ENCODE results near the gene ASRGL1.

The ASRGL1 gene

DNA sequence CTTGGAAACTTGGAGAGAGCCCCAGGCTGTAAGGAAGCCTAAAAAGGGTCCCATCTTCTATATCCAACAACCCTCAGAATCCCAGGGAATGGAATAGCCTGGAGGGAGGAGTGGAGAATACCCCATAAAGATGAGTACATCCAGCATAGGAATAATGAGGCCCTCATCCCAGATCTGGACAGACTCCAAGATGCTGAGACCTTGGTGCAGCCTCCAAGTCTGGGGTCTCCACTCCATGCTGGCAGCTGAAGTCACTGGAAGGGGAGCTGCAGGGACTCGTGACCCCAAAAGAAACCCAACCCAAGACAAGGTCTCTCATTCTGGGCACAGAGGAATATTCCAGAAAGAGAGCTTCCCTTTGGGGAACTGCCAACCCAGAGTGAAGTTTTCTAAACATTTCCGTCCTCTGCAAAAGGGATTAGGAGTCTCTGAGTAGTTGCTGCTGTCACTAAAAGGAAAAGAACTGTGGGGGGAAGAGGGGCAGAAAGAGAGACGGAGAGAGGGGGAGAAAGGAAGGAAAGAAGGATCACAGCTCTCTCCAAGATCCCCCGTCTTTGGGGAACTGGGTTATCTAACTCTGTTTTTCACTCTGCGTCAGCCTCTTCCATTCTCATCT lies 82.2 kb downstream of the ASRGL1 start:
- DNase-seq: no peak

- DNase-seq: no peak
These were observed 82.7 kb downstream of the ASRGL1 start for GRCh38 chr11:62419943-62420342.

DNA sequence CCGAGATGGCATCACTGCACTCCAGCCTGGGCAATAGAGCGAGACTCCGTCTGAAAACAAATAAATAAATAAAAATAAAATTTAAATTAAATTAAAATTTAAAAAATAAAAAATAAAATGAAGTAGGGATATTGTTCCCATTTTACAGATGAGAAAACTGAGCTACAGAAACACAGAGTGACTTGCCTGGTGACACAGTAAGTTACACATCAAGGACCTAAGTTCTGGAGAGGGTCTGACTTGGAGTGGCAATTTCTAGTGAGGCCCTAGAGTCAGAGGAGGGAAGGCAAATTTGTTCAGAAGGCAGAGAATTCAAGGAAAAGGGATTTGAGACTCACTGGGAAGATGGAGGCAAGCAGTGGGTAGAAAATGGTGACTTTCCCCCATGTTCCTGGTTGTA lies 83.6 kb downstream of the ASRGL1 start:
- no peak for DNase-seq

DNA sequence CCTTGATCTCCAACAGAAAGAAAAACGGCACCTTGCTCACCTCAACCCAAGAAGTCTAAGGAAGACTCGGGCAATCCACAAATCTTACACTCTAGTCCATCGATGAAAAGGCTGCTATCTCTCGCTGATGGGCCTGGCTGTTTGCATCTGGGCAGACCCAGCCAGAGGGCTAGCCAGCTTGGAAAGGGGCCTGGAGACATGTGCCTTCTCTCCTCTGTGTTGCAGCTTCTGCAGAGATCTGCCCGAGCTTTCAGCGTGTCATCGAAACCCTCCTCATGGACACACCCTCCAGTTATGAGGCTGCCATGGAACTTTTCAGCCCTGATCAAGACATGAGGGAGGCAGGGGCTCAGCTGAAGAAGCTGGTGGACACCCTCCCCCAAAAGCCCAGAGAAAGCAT lies 84.7 kb downstream of the ASRGL1 start:
- no peak for DNase-seq

GRCh38 chr11:62423012-62423411 lies 85.8 kb downstream of the ASRGL1 start:
- no peak for DNase-seq

DNA sequence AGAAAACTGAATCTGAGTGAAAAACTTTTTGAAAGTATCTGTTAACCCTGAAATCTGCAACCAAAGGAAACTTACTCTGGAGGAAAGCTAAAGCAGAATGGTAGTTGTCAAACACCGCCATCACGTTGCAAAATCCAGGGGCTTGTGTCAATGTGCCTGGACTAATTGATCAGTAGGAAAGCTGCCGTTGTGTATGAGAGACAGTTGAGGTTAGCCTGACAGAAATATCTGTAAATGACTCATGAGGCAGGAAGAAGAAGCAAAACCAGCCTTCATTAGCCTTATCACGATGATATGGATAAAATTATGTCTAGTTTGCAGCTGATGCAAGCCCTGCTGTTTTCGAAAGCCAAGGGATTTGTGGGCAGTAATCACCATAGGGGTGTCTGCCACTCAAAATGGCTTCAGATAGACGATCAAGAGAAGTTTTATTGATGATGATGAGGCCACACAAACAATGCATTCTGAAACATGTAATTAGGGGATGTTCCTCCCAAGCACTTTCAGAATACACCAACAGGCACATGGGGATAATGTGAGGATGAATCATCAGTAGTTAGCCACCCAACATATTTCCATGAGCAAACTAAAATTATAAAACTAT lies 90.5 kb downstream of the ASRGL1 start:
- no peak for DNase-seq

- peak; percentile 94 for DNase-seq
These were observed 91.8 kb downstream of the ASRGL1 start for GRCh38 chr11:62428871-62429560.

GRCh38 chr11:62430425-62430824 lies 93.2 kb downstream of the ASRGL1 start:
- DNase-seq: no peak

GRCh38 chr11:62431171-62431901 lies 94.1 kb downstream of the ASRGL1 start:
- DNase-seq: no peak

- no peak for DNase-seq
These were observed 95.4 kb downstream of the ASRGL1 start for GRCh38 chr11:62432695-62433094.

DNA sequence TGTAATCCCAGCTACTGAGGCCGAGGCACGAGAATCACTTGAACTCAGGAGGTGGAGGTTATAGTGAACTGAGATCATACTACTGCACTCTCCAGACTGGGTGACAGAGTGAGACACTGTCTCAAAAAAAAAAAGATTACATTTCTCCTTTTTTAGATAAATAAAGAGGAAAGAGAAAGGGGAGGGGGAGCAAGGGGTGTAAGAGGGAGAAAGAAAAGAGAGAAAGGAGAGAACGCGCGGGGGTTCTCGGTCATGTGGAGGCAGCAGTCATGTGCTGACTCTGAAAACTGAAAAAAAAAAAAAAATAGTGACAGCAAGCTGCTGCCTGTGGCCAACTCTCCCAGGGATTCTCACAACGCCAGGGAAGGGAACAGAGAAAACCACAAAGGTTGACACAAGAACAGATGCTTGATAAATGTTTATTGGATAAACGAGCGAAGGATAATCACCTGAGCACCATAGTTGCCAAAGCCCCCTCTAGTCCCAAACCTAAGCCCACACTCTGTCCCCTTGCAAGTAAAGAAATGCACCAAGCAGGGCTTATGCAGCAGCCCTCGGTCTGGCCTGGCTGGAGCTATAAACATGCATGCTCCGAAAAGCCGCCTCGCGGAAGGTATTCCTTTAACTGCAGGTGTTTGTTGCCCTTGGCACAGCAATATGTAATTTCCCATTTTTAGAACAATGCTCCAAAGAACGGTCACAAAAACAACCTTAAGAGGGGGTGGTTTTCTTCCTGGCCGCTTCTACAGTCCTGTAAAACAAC lies 96.1 kb downstream of the ASRGL1 start:
- no peak for DNase-seq

DNA sequence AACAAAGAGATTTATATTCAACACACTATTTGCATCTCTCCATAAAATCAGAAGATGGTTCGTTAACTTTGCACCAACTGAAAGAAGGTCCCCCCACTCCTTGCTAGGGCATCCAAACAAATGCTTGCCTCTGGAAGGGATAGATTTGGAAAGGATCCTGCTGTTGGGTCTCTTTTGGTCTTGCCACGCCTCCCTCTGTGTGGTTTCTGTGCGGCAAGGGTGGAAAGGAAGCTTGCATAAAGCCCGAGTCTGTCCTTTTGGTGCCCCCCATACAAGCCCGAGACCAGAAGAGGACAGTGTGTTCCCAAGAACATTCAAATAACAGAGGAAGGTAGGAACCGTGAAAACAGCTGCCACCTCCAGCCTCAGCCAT lies 96.6 kb downstream of the ASRGL1 start:
- no peak for DNase-seq

DNA sequence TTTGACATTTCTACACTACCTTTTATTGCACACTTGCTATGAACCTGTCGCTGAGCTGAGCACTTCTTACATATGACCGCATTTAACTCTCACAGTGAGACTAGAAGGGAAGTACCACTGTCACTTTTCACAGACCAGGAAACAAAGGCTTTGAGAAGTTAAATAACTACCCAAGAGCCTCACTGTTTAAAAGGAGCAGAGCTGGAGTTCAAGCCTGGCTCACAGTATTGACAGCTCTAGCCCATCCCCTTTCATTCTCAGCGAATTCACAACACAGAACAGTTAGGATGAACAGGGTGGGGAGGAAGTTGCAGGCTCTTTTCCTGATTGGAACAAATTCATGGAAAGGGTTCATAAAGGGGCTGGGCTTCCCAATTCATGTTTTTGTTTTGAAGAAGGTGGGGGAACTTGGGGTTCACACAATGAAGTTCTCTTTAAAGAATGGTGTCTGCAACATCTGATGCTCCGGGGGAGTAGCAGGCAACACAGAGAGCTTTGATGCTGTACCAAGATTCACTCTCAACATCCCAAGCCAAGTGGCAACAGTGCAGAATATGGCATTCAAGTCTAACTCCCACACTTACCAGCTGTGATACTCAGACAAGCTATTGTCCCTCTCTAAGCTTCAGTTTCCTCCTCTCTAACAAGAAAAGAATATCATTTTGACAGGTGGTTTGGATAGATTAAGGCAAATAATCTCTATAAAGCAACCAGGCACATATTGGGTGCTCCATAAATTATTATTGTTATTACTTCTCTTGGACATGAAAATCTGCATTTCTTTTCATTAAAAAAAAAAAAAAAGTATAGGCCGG lies 98.8 kb downstream of the ASRGL1 start:
- DNase-seq: no peak

GRCh38 chr11:62437616-62438015 lies 100.4 kb downstream of the ASRGL1 start:
- no peak for DNase-seq

DNA sequence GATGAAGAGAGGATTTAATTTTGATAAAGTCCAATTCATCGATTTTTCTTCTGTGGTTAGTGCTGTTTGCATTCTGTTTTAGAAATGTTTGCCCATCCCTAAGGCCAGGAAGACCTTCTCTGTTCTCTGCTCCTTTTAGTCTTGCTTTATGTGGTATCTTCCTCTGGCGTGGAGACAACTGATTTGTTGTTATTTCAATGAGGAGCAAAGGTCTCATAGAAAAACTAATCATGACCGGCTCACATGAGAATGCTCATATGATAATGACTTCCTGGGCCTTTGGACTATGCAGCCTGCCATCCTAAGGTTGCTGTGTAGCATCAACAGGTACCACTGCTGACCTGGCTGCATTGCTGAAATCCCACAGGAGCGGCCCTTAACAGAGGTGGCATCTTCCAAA lies 101.4 kb downstream of the ASRGL1 start:
- no peak for DNase-seq

GRCh38 chr11:62439785-62440602 lies 102.7 kb downstream of the ASRGL1 start:
- no peak for DNase-seq

Data from islet precursor cell (in vitro differentiated cells).